OCI-LY7 (cell line): ENCODE measurements around the gene RNF220.

Experiments used
- EZH2phosphoT487 ChIP-seq: fragments of 200-600 bp; sonication (generic); IDR thresholded peaks from 2 replicates; pipeline ENCODE4 v1.6.1; 2018; ENCODE audit warnings: low read depth, borderline replicate concordance, mild to moderate bottlenecking, mixed run types, antibody characterized with exemption, low read length, moderate library complexity, mixed read lengths
- TF ChIP-seq, protein P1 (sequence below): fragments of 200-600 bp; sonication (generic); conservative IDR thresholded peaks from 2 replicates; pipeline ENCODE4 v1.5.1; 2014; ENCODE audit warnings: mild to moderate bottlenecking, antibody characterized with exemption, low read length, moderate library complexity, mixed read lengths

- TF ChIP-seq, protein P1, sequence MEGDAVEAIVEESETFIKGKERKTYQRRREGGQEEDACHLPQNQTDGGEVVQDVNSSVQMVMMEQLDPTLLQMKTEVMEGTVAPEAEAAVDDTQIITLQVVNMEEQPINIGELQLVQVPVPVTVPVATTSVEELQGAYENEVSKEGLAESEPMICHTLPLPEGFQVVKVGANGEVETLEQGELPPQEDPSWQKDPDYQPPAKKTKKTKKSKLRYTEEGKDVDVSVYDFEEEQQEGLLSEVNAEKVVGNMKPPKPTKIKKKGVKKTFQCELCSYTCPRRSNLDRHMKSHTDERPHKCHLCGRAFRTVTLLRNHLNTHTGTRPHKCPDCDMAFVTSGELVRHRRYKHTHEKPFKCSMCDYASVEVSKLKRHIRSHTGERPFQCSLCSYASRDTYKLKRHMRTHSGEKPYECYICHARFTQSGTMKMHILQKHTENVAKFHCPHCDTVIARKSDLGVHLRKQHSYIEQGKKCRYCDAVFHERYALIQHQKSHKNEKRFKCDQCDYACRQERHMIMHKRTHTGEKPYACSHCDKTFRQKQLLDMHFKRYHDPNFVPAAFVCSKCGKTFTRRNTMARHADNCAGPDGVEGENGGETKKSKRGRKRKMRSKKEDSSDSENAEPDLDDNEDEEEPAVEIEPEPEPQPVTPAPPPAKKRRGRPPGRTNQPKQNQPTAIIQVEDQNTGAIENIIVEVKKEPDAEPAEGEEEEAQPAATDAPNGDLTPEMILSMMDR, result no peak
- no peak for TF ChIP-seq EZH2phosphoT487
Observed at GRCh38 chr1:44505210-44505993, 100.3 kb downstream of the RNF220 start.
